HG02678 (cell line): ENCODE data around the gene ALG10B.
"Not testable (repeated sequence)": the region's sequence is repeated elsewhere in the genome, so short reads cannot be mapped to it uniquely, and the experiment has no call there.

Source experiments
- ATAC-seq: cut with Tn5 transposase; IDR thresholded peaks from one replicate; pipeline ENCODE4 v1.9.1; 2021; ENCODE audit warnings: mild to moderate bottlenecking, moderate library complexity; ENCODE audit not compliant: unreplicated experiment

Gene ALG10B

GRCh38 chr12:38316391-38317129 lies at the start of gene ALG10B:
Gene ALG10B, plus strand, starts transcription at chr12:38316774. Its CDS starts 120 bp downstream, at chr12:38316894.
- peak; percentile 100 for ATAC-seq

DNA sequence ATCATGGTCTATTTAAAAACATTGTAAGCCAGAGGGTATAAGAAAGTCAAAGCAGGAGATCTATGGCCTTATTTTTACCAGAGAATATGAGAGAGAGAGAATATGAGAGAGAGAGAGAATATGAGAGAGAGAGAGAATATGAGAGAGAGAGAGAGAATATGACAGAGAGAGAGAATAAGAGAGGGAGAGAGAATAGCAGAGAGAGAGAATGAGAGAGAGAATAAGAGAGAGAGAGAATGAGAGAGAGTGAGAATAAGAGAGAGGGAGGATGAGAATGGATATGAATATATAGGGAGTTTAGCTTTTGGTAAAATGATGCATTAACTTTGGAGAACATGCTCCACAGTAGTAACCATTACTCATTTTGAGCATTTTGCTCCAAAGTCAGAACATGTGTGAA lies 48.0 kb upstream of the ALG10B start:
- no peak for ATAC-seq

GRCh38 chr12:38269897-38270296 lies 46.7 kb upstream of the ALG10B start:
- no peak for ATAC-seq

- ATAC-seq, result no peak
These were observed 36.8 kb upstream of the ALG10B start for GRCh38 chr12:38279756-38280155.

DNA sequence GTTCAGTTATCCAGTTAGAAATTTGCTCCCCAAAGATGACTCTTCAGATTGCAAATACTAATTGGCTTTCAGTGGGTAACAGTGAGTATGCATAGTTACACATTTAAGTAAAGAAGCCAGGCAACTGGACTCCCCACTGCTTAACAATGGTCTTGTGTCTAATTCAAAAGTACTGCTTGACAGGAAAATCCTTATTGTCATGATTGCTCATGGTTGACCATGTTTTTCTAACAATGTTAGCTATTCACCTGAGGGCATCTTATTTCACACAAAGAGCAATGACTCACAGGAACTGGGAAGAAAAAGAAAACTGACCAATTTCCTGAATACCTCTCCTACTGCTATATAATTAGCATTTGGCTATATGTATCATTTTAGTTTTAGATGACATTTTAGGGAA lies 33.7 kb upstream of the ALG10B start:
- ATAC-seq, result no peak

DNA sequence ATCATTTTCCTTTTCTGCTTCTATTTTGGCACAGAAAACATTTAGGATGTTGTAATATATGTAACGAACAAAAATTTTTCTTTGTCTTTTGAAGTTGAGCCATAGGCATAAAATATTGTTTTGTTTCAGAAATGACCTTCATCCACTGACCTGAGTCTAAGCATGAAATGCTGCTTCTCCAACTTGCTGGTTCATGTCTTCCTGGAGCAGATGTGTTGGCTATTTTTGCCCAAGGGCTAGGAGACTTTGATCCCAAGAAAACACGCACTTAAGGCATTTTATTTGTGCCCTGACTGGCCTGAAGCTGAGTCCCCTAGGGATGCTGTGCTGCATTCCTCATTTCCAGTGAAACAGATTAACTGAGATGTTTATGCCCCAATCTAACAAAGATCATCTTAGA lies 27.2 kb upstream of the ALG10B start:
- no peak for ATAC-seq

DNA sequence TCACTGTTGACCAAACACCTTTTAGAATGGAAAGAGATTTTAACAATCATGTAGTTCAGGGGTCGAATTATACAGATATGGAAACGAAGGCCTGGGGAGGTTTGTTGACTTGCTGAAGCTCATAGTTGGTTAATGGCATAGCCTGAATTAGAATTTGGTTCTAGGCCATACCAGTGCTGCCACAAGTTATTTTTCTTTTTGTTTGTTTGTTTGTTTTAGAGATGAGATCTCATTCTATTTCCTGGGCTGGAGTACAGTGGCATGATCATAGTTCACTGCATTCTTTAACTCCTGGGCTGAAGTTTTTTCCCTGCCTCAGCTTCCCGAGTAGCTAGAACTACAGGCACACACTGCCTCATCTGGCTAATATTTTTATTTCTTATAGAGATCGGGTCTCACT lies 25.4 kb upstream of the ALG10B start:
- ATAC-seq, result no peak

DNA sequence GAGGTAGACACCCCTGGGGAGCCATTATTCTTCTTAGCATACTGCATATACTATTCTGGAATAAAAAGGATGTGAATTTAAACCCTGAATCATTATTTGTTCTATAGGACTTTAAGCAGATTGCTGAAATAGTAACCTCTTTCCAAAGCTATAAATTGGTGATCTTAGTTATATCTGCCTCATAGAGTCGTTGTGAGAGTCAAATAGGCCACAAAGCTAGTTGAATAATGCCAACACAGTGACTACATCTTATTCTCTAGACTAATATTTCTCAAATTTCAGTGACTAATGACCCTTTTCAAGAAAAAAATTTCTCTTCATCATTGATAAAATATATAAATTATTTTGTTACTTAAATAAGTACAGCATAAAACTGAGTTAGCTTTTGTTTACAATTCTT lies 13.6 kb upstream of the ALG10B start:
- not testable (repeated sequence) for ATAC-seq

GRCh38 chr12:38321966-38322365 lies 5.4 kb downstream of the ALG10B start:
- not testable (repeated sequence) for ATAC-seq

- ATAC-seq, result no peak
These were observed 8.3 kb downstream of the ALG10B start for GRCh38 chr12:38324912-38325311.

GRCh38 chr12:38327356-38327755 lies 10.8 kb downstream of the ALG10B start:
- ATAC-seq, result no peak

DNA sequence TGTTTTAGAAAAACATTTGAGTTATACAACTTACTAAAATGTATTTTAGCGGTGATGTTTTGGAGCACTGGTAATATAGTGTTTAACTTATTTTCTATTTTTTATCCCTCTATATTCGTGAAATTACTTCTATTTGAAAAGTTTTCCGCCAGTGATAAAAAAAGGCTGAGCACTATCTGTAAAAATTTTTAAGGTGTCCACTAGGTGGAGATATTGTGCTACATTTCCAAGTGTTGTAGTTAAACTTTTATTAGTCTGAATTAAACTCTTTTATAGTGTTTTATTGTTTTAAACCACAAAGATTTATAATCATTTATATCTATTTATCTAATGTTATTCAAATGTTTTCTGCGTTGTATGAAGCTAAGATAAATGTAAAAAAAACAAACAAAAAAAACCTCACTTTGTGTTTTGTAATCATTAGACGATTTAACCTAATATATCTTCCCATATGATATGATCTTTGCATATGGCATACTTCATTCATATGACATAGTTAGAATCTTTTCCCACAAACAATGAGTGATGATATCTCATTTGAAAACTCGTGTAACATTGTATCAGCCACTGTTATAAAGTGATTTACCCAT lies 11.8 kb downstream of the ALG10B start:
- ATAC-seq, result peak; percentile 67

DNA sequence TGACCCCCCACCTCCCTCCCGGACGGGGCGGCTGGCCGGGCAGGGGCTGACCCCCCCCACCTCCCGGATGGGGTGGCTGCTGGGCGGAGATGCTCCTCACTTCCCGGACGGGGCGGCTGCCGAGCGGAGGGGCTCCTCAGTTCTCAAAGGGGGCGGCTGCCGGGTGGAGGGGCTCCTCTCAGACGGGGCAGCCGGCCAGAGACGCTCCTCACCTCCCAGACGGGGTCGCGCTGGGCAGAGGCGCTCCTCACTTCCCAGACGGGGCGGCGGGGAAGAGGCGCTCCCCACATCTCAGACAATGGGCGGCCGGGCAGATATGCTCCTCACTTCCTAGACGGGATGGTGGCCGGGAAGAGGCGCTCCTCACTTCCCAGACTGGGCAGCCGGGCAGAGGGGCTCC lies 13.8 kb downstream of the ALG10B start:
- ATAC-seq, result not testable (repeated sequence)

DNA sequence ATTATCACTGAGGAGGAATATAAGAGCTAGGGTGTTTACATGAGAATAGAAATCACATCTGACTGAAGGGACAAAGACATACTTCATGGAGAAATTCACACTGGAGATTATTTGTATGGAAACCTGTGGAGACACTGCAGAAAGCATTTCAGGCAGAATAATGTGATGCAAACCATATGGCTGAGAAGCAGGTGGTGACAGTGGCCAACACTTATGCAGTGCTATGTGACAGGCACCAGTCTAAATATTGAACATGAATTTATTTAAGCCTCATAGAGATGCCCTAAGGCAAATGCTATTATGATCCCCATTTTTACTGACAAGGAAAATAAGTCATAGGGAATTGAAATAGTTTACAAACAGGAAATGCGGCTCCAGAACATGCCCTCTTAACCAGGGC lies 16.2 kb downstream of the ALG10B start:
- ATAC-seq, result no peak

- no peak for ATAC-seq
These were observed 25.9 kb downstream of the ALG10B start for GRCh38 chr12:38342444-38342843.

DNA sequence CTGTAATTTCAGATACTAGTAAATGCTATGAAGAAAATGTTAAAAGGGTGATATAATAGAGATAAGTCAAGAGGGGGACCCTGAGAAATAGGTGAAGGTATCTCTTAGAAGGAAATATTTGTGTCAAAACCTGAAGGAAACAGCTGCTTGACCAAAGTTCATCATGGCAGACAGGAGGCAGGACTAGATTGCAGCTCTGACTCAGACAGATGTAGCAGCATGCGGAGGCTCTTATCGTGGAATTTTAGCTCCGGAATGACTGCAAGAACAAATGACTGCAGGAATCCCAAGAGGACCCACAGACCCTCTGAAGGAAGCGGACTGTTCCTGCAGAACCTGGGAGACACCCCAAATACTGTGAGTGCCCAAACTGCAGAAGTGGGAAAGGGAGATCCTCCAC lies 26.7 kb downstream of the ALG10B start:
- not testable (repeated sequence) for ATAC-seq

GRCh38 chr12:38343916-38344315 lies 27.3 kb downstream of the ALG10B start:
- ATAC-seq, result not testable (repeated sequence)

GRCh38 chr12:38350342-38351174 lies 34.0 kb downstream of the ALG10B start:
- ATAC-seq, result peak; percentile 98

- ATAC-seq, result not testable (repeated sequence)
These were observed 34.6 kb downstream of the ALG10B start for GRCh38 chr12:38351175-38351508.

GRCh38 chr12:38367506-38367905 lies 50.9 kb downstream of the ALG10B start:
- ATAC-seq, result no peak

DNA sequence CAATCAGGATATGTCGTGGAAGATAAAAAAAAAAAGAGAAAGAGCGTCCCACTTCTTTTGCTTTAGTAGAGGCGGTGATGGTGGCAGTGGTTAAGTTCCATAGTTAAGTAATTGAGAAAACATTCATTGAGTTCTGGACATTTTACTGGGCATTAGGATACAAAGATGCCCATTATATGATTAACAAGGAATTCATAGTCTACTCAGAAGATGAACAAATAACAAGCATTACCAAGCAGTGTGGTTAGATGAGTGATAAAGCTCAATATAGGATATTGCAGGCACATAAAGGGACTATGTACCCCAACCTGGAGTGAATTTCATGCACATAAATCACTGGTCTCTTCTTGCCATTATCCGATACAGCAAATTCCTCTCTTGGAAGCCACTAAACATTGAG lies 53.7 kb downstream of the ALG10B start:
- ATAC-seq, result no peak

- no peak for ATAC-seq
These were observed 57.2 kb downstream of the ALG10B start for GRCh38 chr12:38373784-38374183.
